ENCODE results near the gene TNNC1.

TNNC1 gene

GRCh38 chr3:52443791-52444687, 9.8 kb downstream of the TNNC1 start:
- no peak for DNase-seq (ENCODE audit: low spot score)

GRCh38 chr3:52443268-52443610, 10.6 kb downstream of the TNNC1 start:
- no peak for DNase-seq (ENCODE audit: low spot score)

GRCh38 chr3:52442409-52443267, 11.2 kb downstream of the TNNC1 start:
- DNase-seq (ENCODE audit: low spot score): no peak

- no peak for DNase-seq (ENCODE audit: low spot score)
Measured at GRCh38 chr3:52441772-52442332, 12.0 kb downstream of the TNNC1 start.

- no peak for DNase-seq (ENCODE audit: low spot score)
Measured at GRCh38 chr3:52441091-52441771, 12.6 kb downstream of the TNNC1 start.

GRCh38 chr3:52440671-52441070, 13.2 kb downstream of the TNNC1 start:
- no peak for DNase-seq (ENCODE audit: low spot score)

DNA sequence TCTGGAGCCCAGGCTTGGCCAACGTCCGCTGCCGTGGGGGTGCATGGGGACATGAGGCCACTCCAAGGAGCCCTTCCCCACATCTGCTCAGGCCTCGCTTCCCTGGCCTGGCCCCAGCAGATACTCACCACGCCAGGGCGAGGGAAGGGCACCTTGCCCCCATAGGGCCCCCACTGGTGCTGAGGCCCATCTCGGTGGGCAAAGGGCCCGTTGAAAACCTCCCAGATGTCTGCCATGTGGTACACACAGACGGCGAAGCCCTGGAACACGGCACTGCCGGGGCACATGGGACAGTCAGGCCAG, 13.6 kb downstream of the TNNC1 start:
- no peak for DNase-seq (ENCODE audit: low spot score)

DNA sequence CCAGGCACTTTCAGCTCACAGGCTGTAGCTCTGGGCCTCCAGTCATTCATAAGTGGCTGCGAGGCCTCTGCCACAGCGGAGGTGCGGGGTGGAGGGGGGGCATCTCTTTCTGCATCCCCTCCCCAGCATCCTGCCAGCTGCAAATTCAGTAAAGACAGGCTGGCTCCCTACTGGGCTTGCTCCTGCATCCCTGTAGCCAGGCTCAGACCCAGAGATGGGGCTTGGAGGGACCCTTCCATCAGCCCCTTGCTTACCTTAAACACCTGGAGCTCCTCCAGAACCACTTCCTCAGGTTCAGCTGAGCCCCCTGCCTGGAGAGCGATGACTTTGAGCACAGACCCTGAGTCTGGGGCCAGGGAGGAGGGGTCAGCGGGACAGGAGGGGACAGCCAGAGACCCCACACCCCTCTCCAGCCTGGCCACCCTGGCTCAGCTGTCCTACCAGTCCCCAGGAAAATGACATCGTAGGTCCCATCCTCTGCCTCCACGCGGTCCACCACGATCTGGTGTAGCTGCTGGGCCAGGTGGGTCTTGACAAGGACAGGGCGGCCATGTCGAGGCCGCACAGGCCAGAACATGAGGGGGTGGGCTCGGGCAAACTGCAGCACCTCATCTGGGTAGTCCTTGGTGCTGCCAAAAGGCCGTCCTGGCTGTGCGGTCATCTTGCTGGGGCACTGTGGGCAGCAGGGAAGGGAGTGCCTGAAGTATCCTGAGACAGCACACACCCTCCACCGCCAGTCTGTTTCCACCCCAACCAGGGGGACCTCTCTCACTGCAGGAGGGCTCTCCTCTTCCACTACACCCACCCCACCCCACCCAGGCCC, 14.2 kb downstream of the TNNC1 start:
- no peak for DNase-seq (ENCODE audit: low spot score)

DNA sequence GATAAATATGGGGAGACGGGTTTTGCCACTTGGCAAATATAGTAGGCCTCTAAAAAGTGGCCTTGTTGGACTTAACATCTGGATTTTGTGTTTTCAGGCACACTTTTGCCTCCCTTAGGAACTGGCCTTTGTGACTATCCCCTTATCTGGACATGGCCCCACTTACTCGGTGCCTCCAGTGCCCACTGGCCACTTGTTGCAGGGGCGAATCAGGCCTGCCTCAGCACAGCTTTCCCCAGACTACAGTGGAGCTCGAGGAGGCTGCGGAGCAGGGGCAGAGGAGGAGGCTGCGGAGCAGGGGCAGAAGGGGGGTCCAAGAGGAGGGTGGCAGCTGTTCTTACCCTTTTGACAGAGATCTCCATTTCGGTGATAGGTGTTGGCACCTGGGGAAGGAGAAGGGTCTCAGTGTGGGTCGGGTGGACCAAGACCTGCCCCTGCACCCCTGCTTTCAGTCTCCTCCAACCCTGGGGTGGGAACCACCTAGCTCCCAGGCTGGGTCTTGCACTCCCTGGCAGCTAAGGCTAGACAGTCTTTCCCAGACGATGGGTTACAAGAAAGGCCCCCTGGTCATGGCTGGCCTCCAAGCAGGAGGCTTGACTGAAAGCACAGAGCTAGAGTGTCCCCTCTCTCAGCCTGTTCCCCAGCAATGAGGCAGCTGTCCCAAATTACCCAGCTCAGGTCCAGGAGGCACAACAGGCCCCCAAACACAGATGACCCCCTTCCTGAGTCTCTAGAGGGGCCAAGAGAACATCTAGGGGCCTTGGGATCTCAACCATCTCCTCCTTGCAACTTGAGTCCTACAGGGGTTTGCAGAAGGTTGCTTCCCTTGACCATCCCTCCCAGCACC, 15.0 kb downstream of the TNNC1 start:
- DNase-seq (ENCODE audit: low spot score): no peak

DNA sequence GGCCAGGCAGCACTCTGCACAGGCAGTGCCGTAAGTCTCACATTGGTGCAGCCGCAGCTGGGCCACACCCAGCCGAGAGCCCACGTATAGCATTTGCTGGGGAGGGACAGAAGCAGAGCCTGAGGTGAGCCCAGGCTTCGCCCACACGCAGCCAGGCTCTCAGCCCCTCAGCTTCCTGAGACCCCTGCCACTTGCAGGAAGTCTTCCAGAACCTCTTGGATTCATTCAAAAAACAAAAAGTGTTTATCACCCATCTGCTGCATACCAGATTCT, 15.8 kb downstream of the TNNC1 start:
- DNase-seq (ENCODE audit: low spot score): no peak

DNA sequence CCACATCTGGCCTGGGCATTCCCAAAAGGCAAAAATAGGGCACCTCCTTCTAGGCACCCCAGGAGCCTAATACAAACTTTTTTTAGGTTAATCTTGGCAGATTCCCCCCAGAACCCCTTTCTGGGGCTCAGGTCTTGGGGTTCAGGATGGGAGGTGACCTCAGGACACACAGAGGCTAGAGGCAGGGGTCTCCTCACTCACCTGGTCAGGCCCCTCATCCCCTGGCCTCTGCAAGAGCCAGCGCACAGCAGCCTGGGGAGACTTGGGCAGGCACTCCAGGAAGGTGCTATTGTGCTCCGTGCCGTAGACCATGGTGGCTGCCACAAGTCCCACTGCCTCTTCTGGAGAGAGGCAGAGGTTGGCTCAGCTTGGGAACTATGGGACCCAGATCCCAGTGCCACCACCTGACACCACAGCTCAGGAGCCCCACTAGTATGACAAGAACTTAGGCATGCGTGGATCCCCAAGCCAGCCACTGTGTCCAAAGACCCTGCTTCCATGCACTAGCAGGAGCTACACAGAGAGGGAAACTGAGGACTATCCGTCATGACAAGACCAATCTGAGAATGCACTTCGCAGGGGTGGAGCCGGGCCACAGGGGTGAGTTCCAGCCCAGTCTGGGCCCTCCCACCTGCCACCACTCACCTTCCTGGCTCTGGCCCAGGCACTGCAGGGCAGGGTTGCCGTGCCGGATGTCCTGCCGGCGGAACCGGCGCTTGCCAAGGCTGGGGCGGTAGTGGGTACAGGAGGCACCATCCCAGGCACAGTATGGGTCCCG, 16.3 kb downstream of the TNNC1 start:
- no peak for DNase-seq (ENCODE audit: low spot score)

DNA sequence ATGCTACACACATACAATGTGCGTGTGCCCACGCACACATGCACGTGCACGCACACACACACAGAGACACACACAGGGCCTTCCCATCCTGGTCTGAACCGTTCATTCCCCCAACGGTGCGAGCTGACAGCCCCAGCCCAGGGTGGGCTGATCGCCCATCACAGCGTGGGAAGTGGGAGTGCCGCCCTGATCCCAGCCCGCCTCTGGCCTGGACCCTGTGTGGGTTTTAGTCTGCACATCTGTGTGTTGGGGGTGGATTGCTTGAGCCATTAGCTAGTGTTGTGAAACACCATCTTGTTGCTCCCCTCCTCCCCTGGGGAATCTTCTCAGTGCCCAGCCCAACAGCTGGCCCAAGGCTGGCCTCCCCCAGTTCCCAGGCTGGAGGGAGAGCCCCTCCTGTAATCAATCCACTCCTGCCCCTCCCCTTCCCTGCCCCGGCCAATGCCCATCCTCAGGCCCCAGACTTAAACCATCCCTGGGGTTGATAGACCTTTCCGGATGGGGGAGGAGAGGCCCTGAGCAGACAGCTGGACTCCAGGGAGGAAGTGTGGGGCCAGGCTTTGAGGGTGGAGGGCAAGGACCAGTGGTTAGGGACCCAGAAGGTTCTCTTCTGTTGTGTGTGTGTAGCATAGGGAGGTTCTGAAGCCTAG, 17.2 kb downstream of the TNNC1 start:
- DNase-seq (ENCODE audit: low spot score): no peak

- no peak for DNase-seq (ENCODE audit: low spot score)
Measured at GRCh38 chr3:52435246-52436101, 18.4 kb downstream of the TNNC1 start.

DNA sequence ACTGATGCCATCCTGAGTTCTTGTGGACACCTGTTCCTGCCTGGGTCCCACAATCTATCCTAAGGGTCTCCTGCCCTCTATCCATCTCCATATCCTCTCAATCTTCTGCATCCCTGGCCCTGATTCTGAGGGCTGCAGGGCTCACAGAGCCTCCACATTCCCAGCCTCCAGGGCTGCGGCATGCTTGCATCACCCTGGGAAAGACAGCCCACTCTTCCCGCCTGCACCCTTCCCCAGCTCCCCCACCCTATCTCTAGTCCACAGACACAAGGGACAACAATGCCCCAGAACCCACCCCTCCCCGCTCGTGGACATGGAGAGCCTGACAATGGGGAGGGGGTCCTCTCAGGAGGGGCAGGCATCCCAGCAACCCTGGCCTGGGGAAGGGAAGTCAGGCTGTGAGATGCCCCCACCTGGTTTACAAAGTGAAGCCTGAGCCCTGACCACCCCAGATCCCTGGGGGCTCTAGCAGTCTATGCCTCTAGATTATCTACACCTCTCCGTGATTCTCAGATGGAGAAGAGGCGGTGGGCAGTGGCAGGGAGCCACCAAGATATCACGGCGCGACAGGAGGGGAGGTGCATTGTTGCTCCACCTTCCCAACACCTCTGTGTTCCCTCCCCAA, 19.2 kb downstream of the TNNC1 start:
- no peak for DNase-seq (ENCODE audit: low spot score)

DNA sequence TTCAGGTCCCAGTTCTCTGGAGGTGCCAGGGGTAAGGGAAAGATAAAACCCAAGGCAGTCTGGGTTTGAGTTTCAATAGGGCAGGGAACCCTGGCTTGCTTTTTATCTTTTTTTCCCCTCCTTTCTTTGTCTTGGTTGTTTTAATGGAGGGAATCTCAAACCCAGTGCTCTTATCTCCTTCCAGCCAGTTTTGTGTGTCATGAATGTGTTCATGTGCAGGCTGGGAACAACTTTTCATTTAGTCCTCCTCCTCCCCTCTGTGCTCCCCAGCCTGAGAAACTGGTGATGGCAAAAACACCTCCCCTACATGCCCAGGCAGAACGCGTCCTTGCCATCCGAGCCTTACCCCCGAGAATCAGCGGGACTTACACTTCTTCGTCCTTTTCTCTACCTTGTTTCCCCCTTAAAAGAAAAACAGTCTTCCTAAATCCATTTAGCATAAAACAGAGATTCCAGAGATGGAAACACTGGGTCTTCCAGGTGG, 19.8 kb downstream of the TNNC1 start:
- no peak for DNase-seq (ENCODE audit: low spot score)

- DNase-seq (ENCODE audit: low spot score): no peak
Measured at GRCh38 chr3:52433328-52433995, 20.4 kb downstream of the TNNC1 start.

GRCh38 chr3:52432691-52433141, 21.1 kb downstream of the TNNC1 start:
- no peak for DNase-seq (ENCODE audit: low spot score)

Data from putamen (tissue), 1 donor.